HG02678 (cell line): Measurements from ENCODE around the gene STK17A.
"Not testable (repeated sequence)": the region's sequence is repeated elsewhere in the genome, so short reads cannot be mapped to it uniquely, and the experiment has no call there.

ENCODE experiments used
- ATAC-seq: cut with Tn5 transposase; IDR thresholded peaks from one replicate; pipeline ENCODE4 v1.9.1; 2021; ENCODE audit warnings: mild to moderate bottlenecking, moderate library complexity; ENCODE audit not compliant: unreplicated experiment

Gene STK17A

GRCh38 chr7:43653891-43654504, 71.1 kb downstream of the STK17A start:
- ATAC-seq = no peak

- no peak for ATAC-seq
Measured at GRCh38 chr7:43655584-43655983, 72.7 kb downstream of the STK17A start.

- no peak for ATAC-seq
Measured at GRCh38 chr7:43656997-43657396, 74.1 kb downstream of the STK17A start.

- ATAC-seq = peak; percentile 67
Measured at GRCh38 chr7:43658718-43659548, 76.0 kb downstream of the STK17A start.

- no peak for ATAC-seq
Measured at GRCh38 chr7:43659549-43659896, 76.6 kb downstream of the STK17A start.

- no peak for ATAC-seq
Measured at GRCh38 chr7:43660141-43660540, 77.2 kb downstream of the STK17A start.

- ATAC-seq = no peak
Measured at GRCh38 chr7:43664681-43665080, 81.8 kb downstream of the STK17A start.

- no peak for ATAC-seq
Measured at GRCh38 chr7:43666938-43667337, 84.0 kb downstream of the STK17A start.

GRCh38 chr7:43668035-43668434, 85.1 kb downstream of the STK17A start:
- no peak for ATAC-seq

GRCh38 chr7:43669286-43670081, 86.6 kb downstream of the STK17A start:
- ATAC-seq = peak; percentile 54

GRCh38 chr7:43671521-43671920, 88.6 kb downstream of the STK17A start:
- no peak for ATAC-seq

- ATAC-seq = not testable (repeated sequence)
Measured at GRCh38 chr7:43673243-43673976, 90.5 kb downstream of the STK17A start.

GRCh38 chr7:43674559-43675436, 91.9 kb downstream of the STK17A start:
- no peak for ATAC-seq
